HG03378 (cell line): ENCODE results near the gene RRP8.

Experiments used
- ATAC-seq: cut with Tn5 transposase; IDR thresholded peaks from one replicate; pipeline ENCODE4 v1.9.1; 2021; ENCODE audit warnings: mild to moderate bottlenecking, moderate library complexity; ENCODE audit not compliant: unreplicated experiment

The RRP8 gene

DNA sequence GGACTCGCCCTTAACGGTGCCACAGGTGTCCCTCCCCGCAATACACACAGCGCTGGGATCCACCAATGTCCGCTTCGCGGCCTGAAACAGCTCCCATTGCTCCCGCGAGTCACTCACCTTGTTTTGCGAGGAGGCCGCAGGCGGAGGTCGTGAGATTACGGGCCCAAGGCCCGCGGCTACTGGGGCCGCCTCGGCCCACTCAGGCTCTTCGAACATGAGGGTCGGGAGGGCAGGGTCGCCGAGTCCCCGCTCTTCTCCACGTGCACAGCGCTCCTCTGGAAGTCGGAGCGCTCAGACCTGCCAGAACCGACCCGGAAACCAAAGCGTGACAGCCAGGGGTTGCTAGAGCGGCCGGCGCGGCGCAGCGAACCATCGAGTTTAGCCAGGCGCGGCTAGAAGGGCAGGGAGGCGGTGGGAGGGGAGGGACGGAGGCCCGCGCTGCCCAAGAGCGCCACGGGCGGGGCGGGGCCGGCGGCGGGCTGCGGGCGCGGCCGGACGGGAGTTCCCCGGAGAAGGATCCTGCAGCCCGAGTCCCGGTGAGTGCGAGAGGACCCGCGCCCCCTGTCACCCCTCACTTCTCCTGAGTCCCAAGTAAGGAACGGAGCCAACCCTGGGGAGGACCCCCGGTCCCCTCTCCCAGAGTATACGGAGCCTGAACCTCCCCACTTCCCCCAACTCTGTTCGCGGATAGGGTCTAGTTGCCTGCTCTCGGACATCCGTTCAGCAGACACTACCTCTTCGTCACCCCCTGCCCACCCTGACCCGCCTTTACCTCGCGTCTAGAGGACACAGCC is at the start of gene RRP8, which contains the start of gene ILK:
TSS of gene RRP8 (minus strand) at position 330 of the 794 bp plus-strand sequence. CDS start at position 216, 114 bp downstream.
TSS of gene ILK (plus strand) at position 488 of the 794 bp plus-strand sequence. CDS start 498 bp downstream, outside the sequence.
- peak; percentile 50 for ATAC-seq

DNA sequence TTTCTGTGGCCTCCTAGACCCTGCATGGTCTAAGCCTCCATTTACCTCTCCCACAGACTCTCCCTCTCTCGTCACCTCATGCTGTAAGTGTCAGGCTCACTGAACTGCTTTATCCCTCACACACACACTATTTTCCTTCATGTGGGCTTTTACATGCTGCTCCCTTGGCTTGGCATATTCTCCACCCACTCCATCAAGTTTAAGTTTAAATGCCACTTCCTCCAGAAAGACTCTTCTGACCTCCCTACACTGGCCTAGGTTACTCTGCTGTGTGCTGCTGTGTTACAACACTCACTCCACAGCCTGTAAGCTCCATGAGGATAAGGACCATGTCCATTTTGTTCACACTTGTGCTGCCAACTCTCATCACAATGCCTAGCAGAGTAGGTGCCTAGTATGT is 49.7 kb upstream of the RRP8 start:
- no peak for ATAC-seq

DNA sequence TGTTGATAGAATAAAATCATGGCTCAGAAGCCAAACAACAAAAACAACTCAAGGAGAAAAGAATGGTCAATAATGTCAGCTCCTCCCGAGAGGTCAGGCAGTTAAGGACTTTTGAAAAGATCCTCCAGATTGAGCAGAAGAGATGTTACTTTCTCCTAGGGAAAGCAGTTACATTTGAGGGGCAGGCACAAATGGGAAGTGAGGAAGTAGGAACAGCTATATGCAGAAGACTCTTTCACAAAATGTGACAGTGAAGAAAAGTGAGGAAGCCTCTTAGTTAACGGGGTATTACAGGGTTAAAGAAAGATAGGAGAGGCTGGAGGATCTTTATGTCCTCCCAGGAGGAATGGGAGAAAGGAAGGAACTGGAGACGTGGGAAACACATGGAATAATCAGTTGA is 48.8 kb upstream of the RRP8 start:
- ATAC-seq, result no peak

DNA sequence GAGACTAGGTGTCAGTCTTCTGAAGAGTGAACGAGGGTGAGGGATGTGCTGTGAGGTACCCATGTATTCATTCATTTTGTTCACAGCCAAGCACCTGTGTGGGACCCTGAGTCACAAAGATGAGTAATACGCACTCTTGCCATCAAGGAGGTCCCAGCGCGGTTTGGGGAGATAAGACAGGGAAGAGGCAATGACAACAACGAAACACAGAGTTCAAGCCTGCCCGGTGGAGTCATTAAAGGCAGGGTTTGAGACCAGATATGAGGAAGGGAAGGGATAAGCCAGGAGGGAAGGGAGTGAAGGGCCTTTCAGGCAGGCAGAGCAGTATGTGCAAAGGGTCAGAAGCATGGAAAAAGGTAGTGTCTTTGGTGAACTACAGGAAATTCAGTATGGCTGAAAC is 47.6 kb upstream of the RRP8 start:
- no peak for ATAC-seq

DNA sequence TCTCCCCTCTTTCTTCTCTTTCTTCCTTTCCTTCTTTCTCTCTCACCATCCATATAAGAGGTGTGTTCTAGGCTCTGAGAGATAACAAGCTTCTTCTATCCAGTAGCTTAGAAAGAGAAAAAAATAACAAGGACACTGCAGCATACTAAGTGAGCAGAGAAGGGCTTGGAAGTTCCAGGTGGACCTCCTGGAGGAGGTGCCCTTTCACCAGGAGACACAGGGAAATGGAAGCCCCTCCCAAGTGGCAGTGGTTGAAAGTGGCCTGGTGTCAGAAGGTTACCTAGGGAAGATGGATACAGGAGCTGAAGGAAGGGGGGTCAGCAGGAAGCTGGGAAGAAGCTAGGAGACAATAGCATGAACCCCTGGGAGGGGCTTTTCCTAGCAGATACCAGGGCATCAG is 46.7 kb upstream of the RRP8 start:
- ATAC-seq, result no peak

DNA sequence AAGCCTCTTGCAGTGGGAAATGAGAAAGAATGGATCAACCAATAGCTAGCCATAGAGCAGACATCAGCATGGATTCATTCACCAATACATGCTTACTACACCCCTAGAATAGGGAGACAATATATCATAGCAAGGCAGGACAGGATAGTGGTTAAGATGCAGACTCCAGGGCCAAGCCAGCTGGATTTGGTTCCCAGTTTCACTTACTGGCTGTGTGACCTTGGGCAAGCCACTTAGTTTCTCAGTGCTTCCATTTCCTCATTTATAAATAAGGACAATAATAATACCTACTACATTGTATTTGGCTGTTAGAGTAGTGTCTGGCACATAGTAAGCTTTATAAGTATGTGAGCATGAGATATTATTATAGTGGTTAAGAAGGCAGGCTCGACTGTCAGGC is 45.1 kb upstream of the RRP8 start:
- no peak for ATAC-seq

DNA sequence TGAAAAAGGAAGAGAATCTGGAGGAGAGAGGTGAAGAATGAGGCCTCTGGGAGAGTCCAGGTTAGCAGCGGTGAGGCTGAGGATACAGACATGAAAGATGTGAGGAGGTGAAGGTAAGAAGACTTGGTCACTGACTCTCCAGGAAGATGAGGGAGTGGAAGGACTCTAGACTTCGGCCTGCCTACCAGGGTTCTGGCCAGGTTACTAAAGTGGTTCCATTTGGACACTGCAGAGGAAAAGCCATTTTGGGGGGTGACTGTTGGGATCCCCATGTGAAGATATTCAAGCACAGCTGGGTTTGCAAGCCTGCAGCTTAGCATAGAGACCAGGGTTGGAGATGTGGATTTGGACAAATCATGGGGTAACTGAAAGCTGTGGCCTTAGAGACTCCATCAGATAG is 44.4 kb upstream of the RRP8 start:
- no peak for ATAC-seq

DNA sequence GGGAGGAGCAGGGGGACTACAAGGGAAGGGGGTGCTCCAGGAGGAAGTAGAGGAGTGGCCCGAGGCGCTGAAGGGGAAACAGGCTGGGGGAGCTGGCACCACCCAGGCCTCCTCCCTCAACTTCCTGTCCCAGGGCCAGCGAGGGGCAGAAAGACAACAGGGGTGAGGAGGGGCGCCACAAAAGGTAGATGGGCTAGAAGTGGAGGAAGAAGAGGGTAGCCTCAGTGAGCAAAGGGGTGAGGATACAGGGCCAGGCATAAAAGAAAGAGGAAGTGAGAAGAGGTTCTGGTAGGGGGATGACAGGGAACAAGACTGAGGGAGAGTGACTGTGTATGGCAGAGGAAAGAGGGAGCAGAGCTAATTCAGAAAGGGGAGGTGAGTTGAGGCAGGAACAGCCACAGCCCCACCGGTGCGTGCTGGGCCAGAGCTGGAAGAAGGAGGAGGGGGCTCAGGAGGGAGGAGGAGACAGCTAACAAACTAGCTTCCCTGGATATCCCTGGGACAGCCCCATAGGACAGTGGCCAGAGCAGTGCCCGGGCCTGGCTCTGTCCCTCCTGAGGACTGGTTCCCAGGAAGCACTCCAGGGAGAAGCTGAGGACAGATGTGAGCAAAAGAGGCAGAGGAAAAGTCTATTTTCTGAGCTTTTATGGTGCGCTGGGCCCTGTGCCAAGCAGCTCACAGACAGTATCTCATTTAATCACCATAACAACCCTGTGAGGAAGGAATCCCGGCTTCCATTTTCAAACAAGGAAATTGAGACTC is 43.7 kb upstream of the RRP8 start:
- ATAC-seq, result peak; percentile 90

DNA sequence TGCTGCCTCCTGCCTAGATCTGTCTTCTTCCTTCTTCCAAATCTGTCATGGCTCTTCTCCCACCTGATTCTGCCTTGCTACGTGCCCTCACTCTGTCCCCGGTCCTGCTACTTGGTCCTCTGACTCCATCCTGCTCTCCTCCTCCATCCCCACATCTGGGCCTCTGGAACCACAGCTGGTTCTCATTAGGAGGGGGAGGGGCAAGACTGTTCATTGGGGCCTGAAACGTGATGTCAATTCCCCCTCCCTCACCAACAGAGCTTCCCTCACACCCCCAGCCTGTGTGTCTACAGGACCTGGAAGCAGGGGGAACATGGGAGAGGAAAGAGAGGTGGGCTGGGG is 43.1 kb upstream of the RRP8 start:
- no peak for ATAC-seq

DNA sequence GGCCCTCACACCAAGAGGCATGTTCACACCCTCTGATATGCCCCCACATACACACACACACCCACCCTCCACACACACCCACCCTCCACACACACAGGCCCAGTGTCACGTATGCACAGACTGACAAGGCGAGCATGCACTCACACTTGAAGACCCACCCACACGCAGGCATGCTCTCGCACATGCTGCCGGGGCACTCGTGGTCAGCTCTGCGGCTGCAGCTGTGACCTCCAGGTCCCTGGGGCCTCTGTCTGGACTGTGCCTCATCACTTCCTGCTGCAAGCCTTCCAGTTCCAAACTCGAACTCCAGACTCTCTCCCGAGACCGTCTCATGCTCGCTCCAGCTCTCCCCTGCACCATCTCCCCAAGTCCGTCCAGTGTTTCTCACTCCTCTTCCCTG is 42.7 kb upstream of the RRP8 start:
- ATAC-seq, result peak; percentile 47

DNA sequence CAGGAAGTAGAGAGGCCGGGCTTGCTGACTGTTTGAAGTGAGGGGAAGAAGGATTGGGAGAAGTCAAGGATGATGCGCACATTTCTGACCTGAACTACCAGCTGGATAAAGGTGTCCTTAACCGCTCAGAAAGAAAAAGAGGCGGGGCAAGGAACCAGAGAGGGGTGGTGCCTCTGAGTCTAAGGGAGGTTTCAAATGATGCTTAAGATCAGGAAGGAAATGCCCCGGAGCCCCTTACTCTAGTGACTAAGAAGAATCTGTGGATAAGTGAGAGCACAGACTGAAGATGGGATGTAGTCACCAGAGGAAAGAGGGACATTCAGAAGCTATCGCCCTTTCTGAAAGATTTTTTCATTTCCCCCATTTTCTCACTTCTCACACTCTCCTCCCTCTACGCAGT is 39.5 kb upstream of the RRP8 start:
- no peak for ATAC-seq

DNA sequence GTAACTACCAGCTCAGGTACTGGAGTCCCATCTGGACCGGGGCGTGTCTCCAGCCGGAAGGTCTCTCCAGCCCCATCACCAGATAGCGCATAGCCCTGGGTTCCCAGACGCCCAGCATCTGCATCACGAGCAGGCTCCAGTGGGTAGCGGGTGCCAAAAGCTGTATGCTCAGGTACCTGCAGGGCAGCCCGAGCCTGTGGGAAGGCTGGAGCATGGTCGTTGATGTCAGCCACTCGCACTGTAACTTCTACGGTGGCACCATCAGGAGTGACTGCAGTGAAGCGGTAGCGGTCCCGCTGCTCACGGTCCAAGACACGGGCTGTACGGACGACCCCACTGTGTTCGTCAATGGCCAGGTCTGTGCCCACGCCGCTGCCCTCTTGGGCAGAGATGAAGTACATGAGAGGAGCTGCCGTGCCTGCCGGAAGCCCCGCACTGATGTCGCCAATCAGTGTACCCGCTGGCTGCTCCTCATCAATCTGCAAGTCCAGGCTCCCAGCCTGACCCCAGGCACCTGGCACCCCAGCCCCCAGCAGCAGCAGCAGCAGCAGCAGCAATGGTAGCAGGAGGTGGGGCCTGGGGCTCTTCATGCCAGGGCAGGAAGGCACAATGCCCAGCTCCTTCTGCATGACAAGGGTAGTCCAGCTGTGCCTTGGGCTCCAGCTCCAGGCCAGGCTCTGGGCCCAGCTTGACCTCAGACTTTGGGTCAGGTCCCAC is 37.7 kb upstream of the RRP8 start:
- no peak for ATAC-seq

DNA sequence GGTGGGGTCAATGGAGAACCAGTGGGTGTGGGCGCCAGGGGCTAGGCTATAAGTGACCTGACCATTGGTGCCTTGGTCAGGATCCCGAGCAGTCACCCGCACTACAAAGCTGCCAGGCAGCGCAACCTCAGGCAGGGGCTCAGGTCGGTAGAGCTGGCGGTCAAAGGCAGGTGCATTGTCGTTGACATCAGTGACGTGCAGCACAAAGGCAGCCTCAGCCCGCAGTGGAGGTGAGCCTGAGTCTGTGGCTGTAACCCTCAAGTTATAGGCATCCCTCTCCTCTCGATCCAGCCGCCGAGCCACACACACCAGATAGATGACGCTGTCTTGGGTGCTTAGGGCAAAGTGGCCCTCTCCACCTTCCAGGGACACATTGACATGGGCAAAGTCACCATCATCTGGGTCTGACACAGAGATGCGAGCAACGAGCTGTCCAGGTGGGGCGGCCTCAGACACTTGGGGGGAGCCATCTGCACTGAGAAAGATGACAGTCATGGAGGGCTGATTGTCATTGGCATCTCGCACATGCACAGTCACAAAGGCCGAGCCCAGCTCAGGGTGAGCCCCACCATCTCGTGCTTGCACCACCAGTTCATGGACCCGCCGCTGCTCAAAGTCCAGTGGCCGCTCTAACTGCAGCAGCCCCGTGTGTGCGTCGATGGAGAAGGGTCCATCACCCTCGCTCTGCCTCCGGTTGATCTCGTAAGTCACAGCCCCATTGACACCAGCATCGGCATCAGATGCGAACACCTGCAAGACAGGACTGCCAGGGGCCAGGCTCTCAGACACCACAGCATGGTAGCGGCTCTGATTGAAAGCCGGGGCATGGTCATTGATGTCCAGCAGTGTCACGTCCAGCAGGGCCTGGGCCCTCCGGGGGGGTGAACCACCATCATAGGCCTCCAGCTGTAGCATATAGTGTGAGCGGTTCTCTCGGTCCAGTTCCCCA is 36.9 kb upstream of the RRP8 start:
- ATAC-seq, result no peak

DNA sequence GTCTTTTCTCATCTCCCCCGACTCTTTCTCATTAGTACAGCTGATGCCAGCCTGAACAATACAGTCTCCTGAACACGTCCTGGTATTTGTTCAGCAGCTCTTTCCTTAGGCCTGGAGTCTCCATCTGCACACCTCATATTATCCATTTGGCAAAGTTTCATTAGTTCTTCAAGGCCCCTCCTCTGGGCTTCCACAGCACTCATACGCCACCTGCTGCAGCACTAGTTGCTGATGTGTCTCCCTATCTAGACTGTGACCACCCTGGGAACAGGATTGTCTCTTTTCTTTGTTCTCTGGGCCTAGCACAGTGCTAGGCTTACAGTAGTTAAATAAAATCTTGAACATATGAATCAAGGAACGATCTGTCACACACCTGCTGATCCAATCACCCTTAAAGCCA is 35.0 kb upstream of the RRP8 start:
- ATAC-seq, result no peak

DNA sequence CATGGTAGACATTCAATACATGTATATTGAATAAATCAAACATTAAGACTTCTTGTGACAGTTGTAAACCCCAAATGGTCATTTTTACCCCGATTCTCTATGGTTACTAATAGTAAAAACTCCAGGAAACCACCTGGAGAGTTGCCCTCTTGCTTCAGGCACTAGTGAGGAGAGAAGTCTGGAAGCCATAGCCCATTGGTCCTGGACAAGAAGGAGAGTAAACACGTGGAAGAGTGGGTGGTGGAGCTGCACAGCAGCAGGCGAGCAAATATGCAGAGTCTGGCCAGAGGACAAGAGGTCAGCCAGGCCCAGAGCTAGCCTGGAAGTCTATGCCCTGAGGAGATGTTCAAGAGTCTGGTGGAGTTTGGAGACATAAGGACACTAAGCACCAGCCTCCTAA is 34.5 kb upstream of the RRP8 start:
- ATAC-seq, result no peak

DNA sequence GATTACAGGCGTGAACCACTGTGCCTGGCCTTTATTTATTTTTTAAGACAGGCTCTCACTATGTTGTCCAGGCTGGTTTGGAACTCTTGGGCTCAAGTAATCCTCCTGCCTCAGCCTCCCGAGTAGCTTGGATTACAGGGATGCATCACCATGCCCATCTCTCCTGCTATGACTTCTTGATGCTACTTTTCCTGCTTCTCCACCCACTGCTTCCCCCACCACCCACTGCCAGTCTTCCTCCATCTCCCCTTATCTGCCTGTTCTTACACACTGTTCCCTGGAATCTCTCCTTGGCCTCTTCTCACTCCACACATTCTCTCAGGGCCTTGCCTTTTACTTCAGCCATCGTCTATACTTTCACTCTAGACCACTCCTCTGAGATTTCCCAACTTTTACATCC is 33.1 kb upstream of the RRP8 start:
- ATAC-seq, result no peak

DNA sequence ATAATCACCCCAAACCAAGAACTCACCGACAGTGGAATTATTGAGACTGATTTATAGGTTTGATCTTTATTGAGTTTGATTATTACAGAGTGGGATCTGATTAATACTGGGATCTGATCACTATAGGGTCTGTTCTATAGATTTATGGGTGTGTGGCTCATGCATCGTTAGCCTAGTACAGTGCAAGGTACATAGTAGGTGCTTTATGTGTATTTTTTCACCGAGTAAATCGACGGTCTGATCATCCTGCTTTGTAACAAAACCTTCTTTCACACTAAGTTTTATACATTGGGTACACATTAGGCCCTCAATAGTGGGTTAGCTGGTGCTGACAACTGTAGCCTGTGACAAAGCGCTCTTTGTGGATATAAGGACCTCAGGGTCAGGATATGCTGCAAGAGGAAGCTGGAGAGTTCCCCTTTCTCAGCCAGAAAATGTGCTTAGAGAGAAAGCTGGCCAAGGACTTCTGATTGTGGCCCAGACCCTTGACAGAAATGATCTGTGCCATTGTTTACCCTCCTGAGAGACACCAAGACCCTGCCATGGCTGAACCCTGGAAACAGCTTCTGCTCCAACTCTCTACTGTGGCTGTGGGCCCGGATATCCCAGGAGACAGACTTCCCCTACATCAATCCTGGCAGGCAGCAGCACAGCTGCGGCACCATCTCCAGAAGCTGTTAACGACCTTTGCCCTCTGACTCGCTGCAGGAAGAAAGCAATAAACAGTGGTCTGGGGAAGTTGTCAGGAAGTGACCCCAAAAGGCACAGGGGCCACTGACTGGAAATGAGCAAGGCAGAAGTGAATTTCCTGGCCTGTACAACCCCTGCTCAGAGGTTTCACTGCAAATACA is 31.9 kb upstream of the RRP8 start:
- no peak for ATAC-seq

DNA sequence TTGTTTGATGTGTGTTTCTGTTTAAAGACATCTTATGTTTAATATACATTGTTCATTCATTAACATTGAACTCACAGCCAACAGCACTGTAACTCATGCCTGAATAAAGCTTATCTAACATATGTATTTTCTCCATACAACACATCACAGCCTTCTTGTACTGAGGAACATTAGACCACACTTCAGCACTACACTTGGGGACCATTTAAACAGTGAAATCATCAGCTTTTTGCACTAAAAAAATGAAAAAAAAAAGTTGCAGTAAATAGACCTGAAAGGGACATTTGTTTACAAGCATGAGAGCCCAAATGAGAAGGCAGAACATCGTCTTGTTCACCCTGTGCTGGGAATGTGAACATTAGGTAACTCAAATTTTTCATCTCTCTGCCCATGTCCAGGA is 31.1 kb upstream of the RRP8 start:
- ATAC-seq, result no peak
